ENCODE measurements around the gene DDX47.
"Not testable (repeated sequence)": the region's sequence is repeated elsewhere in the genome, so short reads cannot be mapped to it uniquely, and the experiment has no call there.

The DDX47 gene

DNA sequence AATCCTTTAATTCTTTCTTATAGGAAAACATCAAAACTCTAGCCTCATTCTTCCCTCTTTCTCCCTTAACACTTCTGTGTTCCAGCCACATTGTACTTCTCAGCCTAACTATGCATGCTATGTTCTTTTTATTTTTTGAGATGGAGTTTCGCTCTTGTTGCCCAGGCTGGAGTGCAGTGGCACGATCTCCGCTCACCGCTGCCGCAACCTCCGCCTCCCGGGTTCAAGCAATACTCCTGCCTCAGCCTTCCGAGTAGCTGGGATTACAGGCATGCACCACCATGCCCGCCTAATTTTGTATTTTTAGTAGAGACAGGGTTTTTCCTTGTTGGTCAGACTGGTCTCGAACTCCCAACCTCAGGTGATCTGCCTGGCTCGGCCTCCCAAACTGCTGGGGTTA is 7.2 kb downstream of the DDX47 start:
- not testable (repeated sequence) for DNase-seq (ENCODE audit: low read depth in 2 of 2)

DNA sequence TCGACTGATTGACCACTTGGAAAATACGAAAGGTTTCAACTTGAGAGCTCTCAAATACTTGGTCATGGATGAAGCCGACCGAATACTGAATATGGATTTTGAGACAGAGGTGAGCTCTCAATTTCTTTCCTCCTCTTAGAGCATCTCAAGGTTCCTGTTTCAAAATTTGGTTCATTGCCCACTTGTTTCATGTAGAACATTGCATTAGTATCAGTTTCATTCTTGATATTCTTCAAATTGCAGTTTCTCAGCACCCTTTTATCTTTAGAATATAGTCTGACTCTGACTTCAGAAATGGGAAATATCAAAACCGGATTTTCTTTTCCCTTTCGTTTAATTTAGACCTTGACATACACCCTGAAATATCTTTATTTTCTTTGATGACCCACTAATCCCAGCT is 8.8 kb downstream of the DDX47 start:
- no peak for DNase-seq (ENCODE audit: low read depth in 2 of 2)

DNA sequence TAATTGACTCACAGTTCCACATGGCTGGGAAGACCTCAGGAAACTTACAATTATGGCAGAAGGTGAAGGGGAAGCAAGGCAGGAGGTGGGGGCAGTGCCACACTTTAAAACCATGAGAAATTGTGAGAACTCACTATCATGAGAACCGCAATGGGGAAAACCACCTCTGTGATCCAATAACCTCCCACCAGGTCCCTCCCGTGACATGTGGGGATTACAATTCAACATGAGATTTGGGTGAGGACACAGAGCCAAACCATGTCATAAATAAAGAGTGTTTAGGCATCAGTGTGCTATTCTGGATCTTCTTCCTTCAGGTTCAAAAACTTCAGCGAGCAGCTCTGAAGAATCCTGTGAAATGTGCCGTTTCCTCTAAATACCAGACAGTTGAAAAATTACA is 9.7 kb downstream of the DDX47 start:
- DNase-seq (ENCODE audit: low read depth in 2 of 2), result no peak

DNA sequence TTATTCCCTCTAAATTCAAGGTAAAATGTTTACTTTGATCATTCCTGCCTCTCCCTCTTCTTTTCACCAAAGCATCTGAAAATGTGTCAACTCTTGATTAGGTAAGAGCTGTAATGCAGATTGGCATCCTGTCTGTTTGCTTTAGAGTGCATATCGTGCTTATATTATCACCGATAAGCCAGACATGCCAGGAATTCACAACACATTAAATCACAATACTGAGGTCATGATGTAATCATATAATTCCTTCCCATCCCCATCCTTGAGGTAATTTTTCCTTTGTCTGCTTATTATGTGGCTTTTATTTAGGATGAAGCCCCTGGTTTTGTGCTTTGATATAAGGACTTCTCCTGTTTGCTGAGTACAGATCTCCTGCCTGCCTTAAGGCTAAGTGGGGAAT is 10.2 kb downstream of the DDX47 start:
- DNase-seq (ENCODE audit: low read depth in 2 of 2), result no peak

DNA sequence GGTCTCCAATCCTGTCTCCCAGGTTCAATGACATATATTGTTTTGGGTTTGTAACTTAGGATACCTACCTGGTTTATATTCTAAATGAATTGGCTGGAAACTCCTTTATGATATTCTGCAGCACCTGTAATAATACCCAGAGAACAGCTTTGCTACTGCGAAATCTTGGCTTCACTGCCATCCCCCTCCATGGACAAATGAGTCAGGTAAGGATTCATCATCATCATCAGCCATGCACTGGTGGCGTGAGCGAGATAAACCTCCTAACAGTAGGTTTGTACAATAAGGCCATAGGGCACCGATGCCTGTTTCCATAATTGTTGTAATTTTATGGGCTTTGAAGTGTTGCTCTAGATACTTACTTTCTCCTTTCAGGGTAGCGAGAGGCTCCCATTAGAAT is 10.7 kb downstream of the DDX47 start:
- no peak for DNase-seq (ENCODE audit: low read depth in 2 of 2)

DNA sequence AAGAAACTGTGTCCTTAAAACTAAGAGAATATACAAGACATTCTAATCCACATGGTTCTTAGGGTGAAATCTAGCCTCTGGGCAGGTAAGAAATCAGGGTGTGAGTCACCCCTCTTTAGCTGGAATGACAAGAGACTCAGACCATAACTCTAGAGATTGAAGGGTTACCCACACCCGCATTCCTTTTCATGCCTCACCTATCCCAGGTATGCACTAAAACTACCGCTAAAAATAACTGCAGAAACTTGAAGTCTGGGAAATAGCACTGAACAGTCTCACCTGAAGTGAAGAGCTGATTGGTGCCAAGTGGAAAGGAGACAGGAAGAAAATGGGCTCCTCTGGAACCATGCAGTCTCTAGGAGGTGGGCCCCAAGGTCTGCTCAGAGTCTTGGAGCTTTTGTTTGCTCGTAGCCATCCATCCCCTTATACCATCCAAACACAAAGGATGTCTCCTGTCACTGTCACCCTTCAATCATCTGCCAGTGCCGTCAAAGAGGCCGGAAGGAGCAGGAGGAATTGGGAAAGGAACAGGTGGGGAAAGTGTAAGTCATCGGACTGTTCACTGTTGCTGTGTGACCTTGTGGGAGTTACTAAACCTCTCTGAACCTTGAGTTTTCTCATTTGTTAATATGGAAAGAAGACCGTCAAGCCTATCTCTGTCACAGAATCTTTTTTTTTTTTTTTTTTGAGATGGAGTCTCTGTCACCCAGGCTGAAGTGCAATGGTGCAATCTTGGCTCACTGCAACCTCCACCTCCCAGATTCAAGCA is 22.4 kb downstream of the DDX47 start:
- DNase-seq (ENCODE audit: low read depth in 2 of 2), result no peak

DNA sequence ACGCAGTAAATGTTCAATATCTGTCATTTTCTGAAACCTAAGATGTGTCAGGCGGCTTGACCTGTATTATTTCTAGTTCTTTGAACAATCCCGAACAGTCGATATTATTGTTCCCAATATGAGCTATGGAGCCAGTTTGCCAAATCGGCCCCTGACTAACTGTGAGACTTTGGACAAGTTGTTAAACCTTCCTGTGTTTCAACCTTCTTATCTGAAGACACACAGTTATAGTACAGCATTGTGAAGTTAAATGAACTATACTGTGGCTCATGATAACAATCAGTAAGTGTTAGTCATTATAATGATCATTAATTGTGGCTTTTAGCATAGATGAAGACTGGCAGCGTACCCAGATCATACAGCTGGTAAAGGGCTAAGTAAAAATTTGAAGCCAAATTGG is 23.4 kb downstream of the DDX47 start:
- DNase-seq (ENCODE audit: low read depth in 2 of 2), result no peak

DNA sequence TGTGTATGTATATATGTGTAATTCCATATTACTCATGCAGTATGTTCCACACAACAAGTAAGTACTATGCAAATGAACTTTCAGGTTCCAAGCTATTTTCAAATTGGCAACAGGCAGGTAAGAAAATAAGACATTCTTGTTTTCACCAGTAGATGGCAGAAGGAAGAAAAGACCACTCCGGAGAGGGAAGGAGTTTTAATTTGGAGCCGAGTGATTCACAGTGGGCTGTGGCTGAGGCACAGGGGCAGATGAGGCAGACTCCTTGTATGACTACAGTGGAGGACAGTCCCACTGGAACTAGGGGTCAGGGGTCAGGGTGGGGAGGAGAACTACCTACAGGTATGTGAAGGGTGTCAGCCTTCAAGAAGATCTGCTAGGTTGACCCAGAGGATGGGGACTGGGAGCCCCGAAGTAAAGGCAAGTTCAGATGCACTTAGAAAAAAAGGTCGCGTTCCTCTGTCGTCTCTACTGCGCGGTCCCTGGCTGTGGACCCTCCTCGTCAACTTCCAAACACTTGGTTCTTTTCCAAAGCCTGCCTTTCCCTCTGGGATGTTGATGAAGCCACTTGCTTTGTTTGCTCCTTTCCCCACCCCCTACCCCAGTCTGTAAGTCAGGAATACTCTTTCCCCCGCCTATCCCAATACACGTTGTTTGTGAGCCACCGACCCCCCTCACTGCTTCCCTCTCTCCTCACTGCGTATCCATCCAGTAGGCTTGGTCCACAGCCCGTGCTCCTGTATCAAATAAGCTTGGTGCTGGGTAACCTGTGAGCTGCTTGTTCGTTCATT is 24.1 kb downstream of the DDX47 start:
- no peak for DNase-seq (ENCODE audit: low read depth in 2 of 2)

DNA sequence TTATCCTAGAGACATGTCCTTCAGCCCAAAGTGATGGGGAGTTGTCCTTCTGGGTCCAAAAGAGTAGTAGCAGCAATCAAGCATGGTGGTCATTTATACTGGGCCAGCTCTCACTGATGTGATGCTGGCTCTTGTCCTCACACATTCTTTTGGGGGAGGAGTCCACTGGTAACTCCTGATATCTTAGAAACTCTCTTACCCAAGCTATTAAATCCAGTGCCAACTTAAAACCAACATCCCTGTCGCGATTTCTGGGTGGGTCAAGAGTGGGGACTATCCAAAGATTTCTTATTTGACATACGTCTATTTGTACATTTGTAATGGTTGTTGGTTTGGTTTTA is 24.6 kb downstream of the DDX47 start:
- no peak for DNase-seq (ENCODE audit: low read depth in 2 of 2)

DNA sequence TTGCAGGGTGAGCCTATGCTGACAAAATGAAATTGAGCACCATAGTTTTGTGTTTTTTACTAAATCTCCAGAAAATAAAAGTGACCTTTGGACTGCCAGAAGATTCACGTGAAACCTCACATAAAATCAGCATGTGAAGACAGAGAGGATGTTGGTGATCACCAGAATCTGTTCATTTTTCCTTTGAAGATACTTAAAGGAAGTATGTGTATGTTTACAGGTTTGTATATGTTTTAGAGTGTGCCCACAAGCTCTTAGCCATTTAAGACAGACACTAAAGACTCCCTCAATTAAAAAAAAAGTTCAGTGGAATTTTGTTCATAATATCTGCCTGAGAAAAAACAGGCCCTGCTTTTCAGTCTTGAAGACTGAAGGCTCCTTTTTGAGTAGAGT is 25.9 kb downstream of the DDX47 start:
- no peak for DNase-seq (ENCODE audit: low read depth in 2 of 2)

DNA sequence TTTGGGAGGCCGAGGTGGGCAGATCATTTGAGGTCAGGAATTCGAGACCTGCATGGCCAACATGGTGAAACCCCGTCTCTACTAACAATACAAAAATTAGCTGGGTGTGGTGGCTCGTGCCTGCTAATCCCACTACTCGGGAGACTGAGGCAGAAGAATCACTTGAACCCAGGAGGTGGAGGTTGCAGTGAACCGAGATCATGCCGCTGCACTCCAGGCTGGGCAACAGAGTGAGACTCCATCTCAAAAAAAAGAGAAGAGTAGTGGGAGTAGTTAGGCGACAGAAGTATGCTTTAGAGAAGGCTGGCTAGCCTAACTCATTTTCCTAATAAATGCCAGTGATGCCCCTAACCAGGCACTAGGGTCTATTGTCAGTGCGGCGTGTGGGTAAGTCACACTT is 26.3 kb downstream of the DDX47 start:
- DNase-seq (ENCODE audit: low read depth in 2 of 2), result not testable (repeated sequence)

DNA sequence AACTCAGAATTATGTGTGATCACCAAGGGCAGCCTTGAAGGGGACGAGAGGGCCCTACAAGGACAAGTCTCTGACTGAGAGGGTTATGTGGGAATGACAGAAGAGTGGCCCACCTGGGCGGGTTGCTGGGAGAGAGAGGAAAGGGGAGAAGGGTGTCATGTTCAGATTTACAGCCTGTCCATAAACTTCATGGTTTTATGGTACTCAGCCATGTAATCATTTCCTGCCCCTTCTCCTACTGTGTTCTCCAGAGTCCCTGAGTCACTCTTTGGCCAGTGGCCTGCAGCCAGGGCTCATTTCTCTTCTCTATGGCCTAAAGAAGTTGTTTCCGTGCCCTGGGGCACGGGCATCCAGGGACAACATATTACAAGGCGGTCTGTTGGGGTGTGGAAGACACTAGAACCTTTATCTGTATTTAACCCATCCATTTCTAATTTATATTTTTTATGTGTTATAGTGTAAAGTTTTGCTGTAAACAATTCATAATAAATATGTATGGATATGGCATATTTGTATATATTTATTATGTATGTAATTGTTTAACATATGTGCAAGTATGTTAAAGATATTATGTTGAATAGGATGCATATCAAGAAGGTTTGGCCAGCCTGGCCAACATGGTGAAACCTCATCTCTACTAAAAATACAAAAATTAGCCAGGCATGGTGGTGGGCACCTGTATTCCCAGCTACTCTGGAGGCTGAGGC is 26.9 kb downstream of the DDX47 start:
- DNase-seq (ENCODE audit: low read depth in 2 of 2), result no peak

DNA sequence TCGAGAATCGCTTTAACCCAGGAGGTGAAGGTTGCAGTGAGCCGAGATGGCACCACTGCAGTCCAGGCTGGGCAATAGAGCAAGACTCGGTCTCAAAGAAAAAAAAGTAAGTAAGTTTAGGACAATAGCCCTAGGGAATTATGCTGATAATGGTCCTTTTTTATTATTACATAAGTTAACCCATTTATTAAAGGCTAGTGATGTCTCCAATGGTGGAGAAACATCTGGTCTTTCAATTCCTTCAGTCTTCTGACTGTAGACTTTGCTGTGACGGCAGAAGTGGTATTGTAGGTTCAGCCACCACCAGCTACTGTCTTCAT is 27.4 kb downstream of the DDX47 start:
- no peak for DNase-seq (ENCODE audit: low read depth in 2 of 2)

DNA sequence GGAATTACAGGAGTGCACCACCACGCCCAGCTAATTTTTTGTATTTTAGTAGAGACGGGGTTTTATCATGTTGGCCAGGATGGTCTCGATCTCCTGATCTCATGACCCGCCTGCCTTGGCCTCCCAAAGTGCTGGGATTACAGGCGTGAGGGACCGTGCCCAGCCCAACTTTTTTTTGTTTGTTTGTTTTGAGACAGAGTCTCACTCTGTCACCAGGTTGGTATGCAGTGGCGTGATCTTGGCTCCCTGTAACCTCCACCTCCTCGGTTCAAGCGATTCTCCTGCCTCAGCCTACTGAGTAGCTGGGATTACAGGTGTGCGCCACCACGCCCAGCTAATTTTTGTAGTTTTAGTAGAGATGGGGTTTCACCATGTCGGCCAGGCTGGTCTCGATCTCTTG is 28.3 kb downstream of the DDX47 start:
- not testable (repeated sequence) for DNase-seq (ENCODE audit: low read depth in 2 of 2)

DNA sequence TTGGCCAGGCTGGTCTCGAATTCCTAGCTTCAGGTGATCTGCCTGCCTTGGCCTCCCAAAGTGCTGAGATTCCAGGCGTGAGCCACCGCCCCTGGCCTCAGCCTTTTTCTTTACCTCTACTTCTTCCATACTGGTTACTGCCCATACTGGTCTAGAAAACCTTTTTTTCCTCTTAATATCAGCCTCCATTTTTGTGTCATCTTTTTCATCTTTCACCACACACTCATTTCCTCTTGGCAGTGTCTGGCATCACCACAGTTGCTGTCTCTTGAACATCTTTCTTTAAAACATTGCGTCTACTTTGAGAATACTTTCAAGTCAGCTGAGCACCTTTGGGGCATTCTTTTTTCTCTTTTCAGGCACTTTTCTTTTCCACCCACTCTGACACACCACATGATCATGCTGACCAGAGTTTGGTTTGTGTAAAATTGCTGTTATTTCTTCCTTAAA is 32.7 kb downstream of the DDX47 start:
- no peak for DNase-seq (ENCODE audit: low read depth in 2 of 2)

DNA sequence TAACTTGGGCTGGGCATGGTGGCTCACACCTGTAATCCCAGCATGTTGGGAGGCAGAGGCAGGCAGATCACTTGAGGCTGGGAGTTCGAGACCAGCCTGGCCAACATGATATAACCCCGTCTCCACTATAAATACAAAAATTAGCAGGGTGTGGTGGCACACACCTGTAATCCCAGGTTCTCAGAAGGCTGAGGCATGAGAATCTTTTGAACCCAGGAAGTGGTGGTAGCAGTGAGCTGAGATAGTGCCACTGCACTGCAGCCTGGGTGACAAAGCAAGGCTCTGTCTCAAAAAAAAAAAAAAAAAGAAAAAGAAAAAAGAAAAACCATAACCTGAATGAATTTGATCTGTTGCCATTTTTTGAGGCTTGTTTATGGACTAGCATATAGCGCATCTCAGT is 33.6 kb downstream of the DDX47 start:
- not testable (repeated sequence) for DNase-seq (ENCODE audit: low read depth in 2 of 2)

DNA sequence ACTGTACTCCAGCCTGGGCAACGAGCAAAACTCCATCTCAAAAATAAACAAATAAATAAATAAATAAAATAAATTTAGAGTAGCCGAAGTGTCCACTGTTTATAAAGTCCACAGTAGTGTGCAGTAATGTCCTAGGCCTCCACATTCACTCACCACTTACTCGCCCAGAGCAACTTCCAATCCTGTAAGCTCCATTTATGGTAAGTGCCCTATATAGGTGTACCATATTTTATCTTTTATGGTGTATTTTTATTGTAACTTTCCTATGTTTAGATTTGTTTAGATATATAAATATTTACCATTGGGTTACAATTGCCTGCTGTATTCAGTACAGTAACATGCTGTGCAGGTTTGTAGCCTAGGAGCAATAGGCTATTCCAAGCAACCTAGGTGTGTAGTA is 40.3 kb downstream of the DDX47 start:
- DNase-seq (ENCODE audit: low read depth in 2 of 2), result no peak

DNA sequence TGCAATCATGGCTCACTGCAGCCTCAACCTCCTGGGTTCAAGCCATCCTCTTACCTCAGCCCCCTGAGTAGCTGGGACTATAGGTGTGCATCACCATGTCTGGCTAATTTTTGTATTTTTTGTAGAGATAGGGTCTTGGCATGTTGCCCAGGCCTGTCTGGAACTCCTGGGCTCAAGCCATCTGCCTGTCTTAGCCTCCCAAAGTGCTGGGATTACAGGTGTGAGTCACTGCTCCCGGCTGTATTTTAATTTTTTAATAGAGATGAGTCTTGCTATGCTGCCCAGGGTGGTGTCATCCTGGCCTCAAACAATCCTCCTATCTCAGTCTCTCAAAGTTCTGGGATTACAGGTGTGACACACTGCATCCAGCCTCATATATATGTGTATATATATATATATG is 46.5 kb downstream of the DDX47 start:
- DNase-seq (ENCODE audit: low read depth in 2 of 2), result no peak

DNA sequence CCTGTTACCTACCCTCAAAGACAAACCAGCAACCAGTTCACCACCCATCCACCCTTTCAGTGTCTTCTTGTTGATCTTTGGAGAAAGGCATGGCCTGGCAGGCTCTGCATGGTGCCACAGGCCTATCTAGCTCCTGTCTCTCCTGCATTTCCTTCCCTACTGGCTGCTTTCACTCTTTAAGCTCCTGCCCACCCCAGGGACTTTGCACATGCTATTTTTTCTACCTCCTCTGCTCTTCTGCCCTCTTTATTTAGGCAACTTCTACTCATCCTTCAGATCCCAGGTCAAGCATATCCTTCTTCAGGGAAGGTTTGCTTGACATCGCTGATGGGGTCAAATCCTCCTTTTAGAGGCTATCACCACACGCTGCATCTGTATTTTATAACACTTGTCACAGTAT is 51.1 kb downstream of the DDX47 start:
- no peak for DNase-seq (ENCODE audit: low read depth in 2 of 2)

DNA sequence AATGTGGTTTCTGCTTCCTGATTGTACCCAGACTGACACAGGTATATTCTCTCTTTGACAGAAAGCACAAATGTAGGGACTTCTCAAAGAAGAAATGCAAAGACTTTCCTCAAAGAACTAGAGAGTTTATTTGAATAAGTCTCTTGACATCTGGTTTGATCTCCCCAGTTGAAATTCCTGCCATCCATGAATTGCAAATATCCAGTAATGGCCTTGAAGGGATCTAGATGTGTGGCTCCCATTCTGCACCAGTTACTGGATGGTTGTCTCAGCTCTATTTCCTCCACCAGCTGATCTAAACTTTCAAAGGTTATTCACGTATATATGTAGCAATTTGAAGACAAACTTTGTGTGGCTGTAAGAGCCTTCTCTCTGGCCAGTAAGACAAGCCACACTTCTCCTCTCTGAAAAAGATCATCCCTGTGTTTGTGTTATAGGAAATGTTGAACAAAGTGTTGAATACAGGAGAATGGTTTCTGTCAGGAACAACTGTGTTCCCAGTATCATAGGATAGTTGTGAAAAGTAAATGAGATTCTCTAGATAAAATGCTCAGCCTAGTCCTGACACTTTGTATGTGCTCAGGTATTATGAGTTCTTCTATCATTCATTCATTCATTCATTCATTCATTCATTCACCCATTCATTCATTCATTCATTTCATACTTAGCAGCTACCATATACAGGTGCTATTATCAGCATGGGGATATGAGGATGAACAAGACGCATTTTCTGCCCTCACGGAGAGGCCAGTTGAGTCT is 55.5 kb downstream of the DDX47 start:
- DNase-seq (ENCODE audit: low read depth in 2 of 2), result no peak

DNA sequence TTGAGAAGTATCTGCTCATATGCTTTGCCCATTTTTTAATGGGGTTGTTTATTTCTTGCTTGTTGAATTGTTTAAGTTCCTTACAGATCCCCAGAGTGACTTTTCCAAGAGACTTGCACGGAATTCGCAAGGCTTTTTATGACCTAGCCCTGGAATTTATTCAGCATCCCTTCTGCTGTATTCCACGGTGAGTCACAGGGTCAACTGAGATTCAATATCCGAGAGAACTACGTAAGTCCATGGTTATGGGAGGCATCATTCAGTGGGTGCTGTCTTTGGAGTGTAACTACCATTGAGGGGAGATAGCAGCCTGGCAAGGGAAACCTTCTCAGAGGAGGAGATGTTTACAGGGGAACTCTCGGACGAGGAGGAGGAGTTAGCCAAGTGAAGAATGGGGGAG is 57.3 kb downstream of the DDX47 start:
- DNase-seq (ENCODE audit: low read depth in 2 of 2), result no peak

DNA sequence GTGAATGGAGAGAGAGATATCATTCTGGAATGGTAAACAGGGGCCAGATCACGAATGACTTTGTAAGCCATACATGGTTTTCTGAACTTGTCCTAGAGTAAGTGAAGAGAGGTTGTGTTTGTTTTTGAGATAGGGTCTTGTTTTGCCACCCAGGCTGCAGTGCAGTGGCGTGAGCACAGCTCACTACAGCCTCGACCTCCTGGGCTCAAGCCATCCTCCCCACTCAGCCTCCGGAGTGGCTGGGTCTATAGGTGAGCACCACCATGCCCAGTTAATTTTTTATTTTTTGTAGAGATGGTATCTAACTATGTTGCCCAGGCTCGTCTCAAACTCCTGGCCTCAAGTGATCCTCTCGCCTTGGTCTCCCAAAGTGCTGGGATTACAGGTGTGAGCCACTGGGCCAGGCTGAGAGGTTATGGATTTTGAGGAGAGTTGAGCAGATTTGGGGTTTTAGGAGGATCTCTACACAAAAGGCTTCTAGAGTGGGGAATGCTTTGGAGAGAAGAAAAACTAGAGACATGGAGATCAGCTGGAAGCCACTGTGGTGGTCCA is 58.5 kb downstream of the DDX47 start:
- no peak for DNase-seq (ENCODE audit: low read depth in 2 of 2)
